ENCODE results near the gene CCDC146.
"Not testable (repeated sequence)": the region's sequence is repeated elsewhere in the genome, so short reads cannot be mapped to it uniquely, and the experiment has no call there.

Gene CCDC146

GRCh38 chr7:77202481-77202976, 80.1 kb downstream of the CCDC146 start:
- no peak for DNase-seq

DNA sequence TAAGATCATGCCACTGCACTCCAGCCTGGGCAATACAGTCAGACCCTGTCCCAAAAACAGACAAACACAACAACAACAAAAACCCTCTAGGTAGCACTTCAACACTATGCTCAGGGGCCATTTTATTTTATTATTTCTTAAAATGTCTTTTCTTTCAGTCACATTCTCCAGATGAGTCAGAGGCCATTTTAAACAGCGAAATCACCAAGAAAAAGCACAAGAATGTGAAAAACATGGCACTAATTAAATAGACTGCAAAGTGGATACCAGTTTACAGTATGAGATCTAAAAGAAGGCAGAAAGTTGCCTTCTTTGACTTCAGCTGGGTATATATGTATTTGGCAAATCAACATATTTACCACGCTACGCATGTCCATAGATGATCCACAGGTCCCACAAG, 83.3 kb downstream of the CCDC146 start:
- no peak for DNase-seq

DNA sequence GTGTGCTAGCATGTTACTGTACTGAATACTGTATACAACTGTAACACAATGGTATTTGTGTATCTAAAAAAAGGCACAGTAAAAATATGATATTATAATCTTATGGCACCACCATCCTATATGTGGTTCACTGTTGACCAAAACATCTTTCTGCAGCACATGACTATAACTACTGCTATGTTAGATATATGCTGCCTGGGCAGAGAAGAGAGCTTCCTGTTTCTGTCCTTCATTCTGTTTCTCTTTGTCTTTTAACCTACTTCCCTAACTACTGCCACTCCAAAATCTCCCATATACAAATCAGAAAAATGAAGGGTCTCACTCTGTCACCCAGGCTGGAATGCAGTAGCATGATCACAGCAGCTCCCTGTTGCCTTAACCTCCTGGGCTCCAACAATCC, 86.0 kb downstream of the CCDC146 start:
- DNase-seq: no peak

DNA sequence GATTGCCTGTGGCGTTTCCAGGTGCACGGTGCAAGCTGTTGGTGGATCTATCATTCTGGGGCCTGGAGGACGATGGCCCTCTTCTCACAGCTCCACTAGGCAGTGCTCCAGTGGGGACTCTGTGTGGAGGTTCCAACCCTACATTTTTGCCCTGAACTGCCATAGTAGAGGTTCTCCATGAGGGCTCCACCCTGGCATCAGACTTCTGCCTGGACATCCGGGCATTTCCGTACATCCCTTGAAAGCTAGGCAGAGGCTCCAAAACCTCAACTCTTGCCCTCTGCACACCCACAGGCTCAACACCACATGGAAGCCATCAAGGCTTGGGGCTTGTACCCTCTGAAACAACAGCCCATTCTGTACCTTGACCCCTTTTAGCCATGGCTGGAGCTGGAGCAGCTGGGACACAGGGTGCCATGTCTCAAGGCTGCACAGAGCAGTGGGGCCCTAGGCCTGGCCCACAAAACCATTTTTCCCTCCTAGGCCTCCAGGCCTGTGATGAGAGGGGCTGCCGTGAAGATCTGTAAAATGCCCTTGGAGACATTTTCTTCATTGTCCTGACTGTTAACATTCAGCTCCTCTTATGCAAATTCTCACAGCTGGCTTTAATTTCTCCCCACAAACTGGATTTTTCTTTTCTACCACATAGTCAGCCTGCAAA, 87.2 kb downstream of the CCDC146 start:
- DNase-seq: no peak

GRCh38 chr7:77216181-77216845, 93.9 kb downstream of the CCDC146 start:
- no peak for DNase-seq

DNA sequence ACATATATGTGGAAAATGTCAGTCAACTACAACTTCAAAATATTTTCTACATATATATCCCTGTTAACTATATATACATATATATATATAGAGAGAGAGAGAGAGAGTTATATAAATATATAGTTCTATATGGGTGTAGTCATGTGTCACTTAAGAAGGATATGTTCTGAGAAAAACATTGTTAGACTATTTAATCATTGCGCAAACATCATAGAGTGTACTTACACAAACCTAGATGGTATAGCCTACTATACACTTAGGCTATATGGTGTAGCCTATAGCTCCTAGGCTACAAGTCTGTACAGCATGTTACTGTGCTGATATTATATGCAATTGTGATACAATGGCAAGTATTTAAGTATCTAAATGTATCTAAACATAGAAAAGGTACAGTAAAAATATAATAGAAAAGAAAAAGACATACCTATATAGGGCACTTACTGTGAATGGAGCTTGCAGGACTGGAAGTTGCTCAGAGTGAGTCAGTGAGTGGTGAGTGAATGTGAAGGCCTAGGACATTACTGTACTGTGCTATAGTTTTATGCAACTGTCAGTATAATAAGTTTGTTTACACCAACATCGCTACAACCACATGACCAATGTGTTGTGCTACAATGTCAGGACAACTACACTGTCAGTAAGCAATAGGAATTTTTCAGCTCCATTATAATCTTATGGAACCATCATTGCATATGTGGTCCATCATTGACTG, 95.2 kb downstream of the CCDC146 start:
- no peak for DNase-seq

- not testable (repeated sequence) for DNase-seq
Observed at GRCh38 chr7:77219701-77220331, 97.4 kb downstream of the CCDC146 start.

GRCh38 chr7:77222065-77222464, 99.7 kb downstream of the CCDC146 start:
- DNase-seq: no peak

DNA sequence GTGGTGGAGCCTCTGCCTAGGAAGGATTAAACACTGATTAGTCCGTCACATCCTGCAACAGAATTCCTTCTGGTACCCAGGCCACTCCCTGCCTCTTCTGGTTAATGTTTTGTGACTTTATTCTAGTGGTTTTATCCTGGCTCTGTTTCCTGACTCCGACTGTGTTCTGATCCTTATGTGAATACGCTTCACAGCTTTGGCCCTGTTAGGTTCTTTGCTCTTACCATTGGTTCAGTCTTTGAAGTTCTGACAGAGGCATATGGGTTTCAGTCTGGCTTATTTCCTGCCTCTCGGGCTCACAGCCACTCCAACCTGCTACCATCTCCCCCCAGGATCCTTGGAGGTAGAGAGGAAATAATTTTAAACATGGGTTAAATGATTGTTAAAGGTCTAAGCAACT, 100.4 kb downstream of the CCDC146 start:
- no peak for DNase-seq

DNA sequence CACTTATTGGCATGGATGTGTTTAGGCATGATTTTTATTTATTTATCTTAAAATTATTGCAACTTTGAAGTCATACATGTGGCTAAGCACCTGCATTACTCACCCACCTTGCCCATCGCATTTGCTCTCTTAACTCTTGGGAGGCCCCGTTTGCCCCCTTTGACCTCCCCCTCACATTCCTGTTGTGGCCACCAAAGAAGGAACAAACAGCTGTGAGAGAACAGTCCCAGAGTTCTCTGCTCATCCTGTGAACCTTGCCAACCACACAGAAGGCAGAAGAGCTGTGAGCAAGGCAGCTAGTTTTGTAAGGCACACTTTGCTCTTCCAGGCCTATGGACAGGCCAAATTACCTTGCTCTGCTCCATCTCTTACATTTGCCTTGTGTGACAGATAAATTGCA, 100.8 kb downstream of the CCDC146 start:
- DNase-seq: no peak

DNA sequence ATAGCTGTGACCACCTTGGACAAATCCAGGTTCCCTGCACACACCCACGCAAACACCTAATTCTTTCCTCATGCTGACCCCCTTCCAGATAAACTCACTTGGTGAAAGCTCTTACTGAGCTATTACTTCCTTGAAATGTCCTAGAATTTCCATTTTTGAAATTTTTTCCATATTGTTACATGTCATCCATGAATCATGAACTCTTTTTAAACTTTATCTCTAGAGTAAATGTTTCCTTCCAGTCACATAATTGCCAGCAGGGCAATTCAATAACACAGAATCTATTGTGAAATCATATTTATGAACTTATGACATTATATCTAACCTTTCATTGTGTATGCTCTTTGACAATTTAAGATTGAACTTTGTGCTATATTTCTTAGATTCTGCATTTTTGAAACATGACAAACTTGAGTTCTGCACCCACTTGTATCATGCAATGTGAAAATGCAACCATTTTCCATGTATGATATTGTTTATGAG, 104.0 kb downstream of the CCDC146 start:
- no peak for DNase-seq

DNA sequence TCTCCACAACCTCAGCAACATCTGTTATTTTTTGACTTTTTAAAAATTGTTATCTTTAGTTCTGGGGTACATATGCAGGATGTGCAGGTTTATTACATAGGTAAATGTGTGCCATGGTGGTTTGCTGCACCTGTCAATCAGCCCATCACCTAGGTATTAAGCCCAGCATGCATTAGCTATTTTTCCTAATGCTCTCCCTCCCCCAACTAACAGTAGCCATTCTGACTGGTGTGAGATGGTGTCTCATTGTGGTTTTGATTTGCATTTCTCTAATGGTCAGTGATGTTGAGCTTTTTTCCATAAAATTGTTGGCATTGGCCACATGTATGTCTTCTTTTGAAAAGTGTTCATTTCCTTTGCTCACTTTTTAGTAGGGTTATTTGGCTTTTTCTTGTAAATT, 106.4 kb downstream of the CCDC146 start:
- DNase-seq: not testable (repeated sequence)

DNA sequence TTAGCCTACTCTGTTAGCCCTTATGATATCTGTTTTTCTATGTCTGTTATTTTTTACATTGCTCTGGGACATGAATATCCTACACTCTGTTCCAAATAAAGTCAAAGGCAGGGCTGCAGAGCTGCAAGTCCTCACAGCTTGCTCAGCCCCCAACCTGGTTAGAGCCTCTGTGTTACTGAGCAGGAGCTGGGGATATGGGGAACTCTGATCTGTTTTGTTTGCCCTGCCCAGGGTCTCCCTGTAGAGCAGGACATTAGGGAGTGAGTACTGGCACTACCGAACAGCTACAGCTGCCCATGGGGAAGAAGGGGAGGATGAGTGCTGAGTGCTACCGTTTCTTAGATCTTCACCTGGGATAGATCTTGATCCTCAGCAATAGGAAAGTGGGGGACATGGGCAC, 110.1 kb downstream of the CCDC146 start:
- no peak for DNase-seq

DNA sequence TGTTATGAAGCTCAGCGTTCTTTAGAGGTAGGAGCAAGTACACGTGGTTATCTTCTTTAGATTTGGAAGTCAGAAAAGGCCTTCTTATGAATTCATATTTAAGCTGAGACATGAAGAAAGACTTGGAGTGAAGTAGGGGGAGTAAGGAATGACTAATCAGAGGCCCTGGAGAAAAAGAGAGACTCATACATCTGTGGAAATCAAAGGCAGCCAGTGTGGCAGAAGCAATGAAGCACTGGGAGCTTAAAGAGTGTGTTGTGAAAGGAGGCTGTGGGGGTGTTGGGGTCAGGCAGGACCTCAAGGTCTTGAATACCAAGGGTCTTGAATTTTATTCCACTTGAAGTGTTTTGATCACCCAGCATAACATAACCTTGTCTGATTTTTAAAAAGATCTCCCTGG, 112.9 kb downstream of the CCDC146 start:
- no peak for DNase-seq

DNA sequence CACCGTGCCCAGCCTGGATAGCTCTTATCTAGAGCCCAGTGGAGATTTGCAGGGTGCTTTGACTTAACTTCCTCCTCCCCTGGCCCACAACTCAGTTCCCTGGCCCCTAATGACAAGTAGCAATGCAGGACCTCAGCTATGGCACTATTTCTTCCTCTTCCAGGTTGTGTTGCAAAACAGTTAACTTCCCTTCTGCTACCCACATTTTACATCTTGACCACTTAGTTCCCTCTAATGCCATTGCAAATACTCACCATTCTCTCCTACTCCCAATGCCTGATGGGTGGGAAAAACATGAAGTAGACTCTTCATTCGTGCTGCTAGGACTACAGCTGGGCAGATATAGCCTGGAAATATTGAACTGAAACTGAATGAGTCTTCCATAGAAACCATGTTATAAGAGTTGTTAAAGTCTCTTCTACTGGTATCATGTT, 116.3 kb downstream of the CCDC146 start:
- no peak for DNase-seq

GRCh38 chr7:77239471-77239870, 117.1 kb downstream of the CCDC146 start:
- DNase-seq: no peak

DNA sequence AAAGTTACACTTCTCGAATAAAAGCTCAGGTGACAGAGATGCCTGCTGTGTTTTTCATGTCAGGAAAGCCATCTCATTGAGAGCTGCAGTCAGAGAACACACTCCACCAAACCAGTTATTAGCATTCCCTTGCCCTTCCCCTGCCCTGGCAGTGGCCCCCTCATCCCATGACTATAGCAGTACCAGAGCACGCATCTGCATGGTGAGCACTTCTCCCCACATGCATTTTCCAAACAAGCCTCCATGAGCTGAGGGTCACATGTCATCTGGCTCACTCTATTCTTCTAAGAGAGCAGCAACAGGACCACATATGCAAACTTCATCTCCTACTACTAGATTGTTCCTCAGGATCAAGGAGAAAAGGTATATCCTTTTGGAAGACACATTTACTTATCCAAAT, 119.7 kb downstream of the CCDC146 start:
- DNase-seq: no peak

- no peak for DNase-seq
Observed at GRCh38 chr7:77242554-77242953, 120.1 kb downstream of the CCDC146 start.

GRCh38 chr7:77244222-77244934, 122.0 kb downstream of the CCDC146 start:
- no peak for DNase-seq

GRCh38 chr7:77245015-77245755, 122.8 kb downstream of the CCDC146 start:
- no peak for DNase-seq

DNA sequence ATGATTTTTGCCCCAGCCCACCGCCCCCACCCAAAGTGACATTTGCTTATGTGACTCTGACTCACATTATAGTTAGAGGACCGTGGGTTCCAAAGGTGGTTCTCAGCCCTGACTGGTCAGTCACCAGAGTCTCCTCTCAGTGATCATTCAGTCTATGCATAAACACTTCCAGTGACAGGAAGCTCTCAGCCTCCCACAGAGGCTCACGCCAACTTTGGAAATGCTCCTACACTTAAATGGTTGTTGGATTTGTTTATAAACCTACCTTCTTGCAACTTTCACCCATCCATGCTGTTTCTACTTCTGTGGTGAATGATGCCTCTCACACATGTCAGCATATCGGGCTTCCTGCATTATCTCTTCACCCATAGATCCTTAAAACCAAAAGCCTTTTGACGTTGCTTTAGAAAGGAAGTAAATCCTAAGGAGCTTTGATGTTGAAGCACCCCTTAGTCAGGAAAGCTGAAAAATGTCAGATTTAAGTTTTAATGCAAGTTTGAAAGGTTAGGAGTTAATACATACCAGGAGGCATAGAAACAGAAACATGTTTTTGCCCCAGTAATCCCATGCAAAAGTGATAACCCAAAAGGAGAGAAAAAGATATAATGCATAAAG, 123.7 kb downstream of the CCDC146 start:
- no peak for DNase-seq

Measured in NCI-H774 (cell line).